ENCODE results near the gene SULT1C2.
"Not testable (repeated sequence)": the region's sequence is repeated elsewhere in the genome, so short reads cannot be mapped to it uniquely, and the experiment has no call there.

Gene SULT1C2

GRCh38 chr2:108288534-108289106, at the start of gene SULT1C2:
Gene SULT1C2 (plus strand): TSS chr2:108288895. CDS start chr2:108293668, 4,773 bp downstream.
- DNase-seq: no peak

GRCh38 chr2:108239786-108240185, 48.9 kb upstream of the SULT1C2 start, which contains the start of gene SULT1C3:
Gene SULT1C3 (plus strand): TSS chr2:108239968. CDS start chr2:108247195, 7,227 bp downstream.
- DNase-seq: no peak

DNA sequence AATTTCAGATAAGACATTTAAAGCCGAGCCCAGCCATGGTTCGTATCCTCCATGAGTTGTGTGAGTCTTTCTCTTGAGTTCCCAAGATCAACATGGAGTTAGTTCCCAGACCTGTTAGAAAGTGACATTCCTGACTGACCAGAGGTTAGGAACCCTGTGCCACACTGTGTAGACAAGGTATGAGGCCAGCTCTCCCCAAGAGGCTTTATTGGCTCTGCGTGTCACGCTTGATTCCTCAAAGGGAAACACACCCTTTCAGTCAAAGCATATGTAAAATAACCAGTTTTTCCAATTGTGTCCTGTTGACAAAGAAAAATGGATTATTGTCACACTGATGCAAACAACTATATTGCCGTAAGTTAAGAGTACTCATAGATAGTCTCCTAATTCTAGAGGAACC, 47.7 kb upstream of the SULT1C2 start:
- no peak for DNase-seq

- DNase-seq: no peak
Observed at GRCh38 chr2:108243566-108243965, 45.1 kb upstream of the SULT1C2 start.

- no peak for DNase-seq
Observed at GRCh38 chr2:108244667-108245414, 43.9 kb upstream of the SULT1C2 start.

DNA sequence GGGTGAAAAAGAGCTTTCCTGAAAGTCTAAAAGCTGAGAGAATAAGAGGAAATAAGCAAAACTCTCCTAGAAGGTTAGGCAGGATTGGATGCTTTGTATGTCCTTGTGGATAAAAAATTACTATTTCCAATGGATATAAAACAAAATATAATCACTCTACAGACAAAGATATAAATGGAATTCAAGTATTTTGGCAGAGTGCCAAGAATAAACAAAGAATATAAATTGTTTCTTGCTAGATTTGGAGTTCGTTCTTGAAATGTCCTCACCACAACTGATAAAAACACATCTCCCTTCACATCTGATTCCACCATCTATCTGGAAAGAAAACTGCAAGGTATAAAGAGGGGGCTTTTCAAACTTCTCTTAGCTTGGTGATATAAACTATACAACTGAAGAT, 35.6 kb upstream of the SULT1C2 start:
- DNase-seq: no peak

- DNase-seq: no peak
Observed at GRCh38 chr2:108257757-108258331, 30.9 kb upstream of the SULT1C2 start.

DNA sequence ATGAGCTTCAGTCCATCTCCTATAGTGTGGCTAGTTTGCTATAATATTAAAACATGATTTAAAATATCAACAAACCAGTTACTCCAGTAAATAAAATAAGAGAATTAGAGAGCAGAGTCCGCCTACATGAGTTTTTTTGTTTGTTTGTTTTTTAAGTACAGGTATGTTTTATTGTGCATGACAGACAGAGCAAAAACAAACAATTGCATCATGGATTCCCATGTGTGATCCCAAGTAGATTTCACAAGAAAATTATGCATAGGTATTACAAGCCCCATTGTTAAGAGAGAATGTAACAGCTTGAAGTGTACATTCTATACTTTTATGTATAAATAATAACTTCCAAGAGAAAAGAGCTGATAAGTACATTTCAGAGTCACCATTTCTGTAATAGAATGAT, 27.9 kb upstream of the SULT1C2 start:
- no peak for DNase-seq

GRCh38 chr2:108262036-108262435, 26.7 kb upstream of the SULT1C2 start:
- DNase-seq: no peak

GRCh38 chr2:108263401-108263800, 25.3 kb upstream of the SULT1C2 start:
- DNase-seq: no peak

GRCh38 chr2:108266218-108266617, 22.5 kb upstream of the SULT1C2 start:
- no peak for DNase-seq

- DNase-seq: no peak
Observed at GRCh38 chr2:108267101-108267500, 21.6 kb upstream of the SULT1C2 start.

DNA sequence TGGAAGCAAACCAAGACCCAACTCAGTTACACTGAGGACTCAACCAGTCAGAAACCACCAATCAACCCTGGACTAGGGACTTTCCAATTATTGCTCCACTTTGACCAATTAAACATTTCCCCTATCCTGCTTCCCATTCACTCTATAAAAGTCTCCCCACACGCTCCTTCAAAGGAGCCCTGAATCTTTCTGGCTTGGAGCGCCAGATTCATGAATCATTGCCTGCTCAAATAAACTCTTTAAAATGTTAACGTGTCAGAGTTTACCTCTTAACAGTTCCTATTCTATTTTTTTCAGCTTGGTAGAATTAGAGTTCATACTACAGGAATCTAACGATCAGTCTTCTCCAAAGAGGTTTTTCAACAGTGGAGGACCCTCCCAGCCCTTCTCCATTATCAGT, 20.7 kb upstream of the SULT1C2 start:
- DNase-seq: no peak

- no peak for DNase-seq
Observed at GRCh38 chr2:108270346-108270745, 18.3 kb upstream of the SULT1C2 start.

GRCh38 chr2:108270768-108271506, 17.8 kb upstream of the SULT1C2 start:
- no peak for DNase-seq

DNA sequence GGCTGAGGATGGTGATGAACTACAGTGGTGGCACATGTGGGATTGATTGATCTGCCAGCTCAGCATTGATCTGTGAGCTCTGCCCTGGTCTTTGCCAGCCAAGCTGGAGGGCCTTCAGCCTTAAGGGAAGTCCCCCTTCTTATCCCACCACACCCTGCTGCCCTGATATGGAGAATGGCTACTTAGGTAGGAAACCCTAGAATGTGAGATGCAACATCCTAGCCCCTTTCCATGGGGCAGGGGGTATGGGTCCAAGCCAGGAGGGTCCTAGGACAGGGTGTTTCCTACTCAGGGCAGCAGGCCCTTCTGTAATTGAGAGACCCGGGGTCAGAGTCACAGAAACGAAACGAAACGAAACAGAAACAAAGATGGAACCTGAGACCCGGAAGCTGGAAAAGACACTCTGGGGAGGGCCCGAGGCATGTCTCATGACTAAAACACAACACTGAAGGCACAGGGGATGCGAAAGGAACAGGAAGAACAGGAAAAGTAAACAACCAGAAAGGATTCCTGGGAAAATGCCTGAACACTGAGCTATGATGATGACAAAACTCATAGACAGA, 16.9 kb upstream of the SULT1C2 start:
- no peak for DNase-seq

- DNase-seq: no peak
Observed at GRCh38 chr2:108278631-108279030, 10.1 kb upstream of the SULT1C2 start.

DNA sequence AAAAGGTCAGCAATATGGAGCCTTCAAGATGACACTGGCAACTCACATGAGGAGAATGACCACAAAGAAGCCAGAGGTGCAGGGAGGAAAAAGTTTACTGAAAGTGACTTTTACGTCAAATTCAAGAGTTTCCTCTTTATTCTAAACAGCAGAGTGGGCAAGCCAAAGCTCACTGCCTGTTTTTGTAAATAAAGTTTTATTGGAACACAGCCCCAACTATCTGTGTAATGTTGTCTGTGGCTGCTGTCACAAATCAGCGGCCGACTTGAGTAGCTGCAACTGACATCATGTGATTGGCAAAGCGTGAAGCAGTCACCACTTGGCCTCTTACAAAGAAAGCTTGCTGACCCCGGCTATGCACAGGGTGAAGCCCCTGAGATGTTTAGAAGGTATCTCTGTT, 9.2 kb upstream of the SULT1C2 start:
- DNase-seq: no peak

- DNase-seq: no peak
Observed at GRCh38 chr2:108280466-108280865, 8.2 kb upstream of the SULT1C2 start.

- DNase-seq: not testable (repeated sequence)
Observed at GRCh38 chr2:108284566-108284965, 4.1 kb upstream of the SULT1C2 start.

- no peak for DNase-seq
Observed at GRCh38 chr2:108285616-108286015, 3.1 kb upstream of the SULT1C2 start.

GRCh38 chr2:108287169-108287568, 1.5 kb upstream of the SULT1C2 start:
- DNase-seq: no peak

GRCh38 chr2:108293850-108294249, 5.2 kb downstream of the SULT1C2 start:
- DNase-seq: no peak
